Right ventricle myocardium superior (tissue), 1 donor: ENCODE results near the gene DOCK3. TPM values are rescaled to one million over a fixed set of nuclear protein-coding genes. Genes with fewer than 3 reads are reported as not detected.
"Not testable (repeated sequence)": the region's sequence is repeated elsewhere in the genome, so short reads cannot be mapped to it uniquely, and the experiment has no call there.

Experiments
- ATAC-seq: fragments of 200-7000 bp; cut with Tn5 transposase; one replicate; pipeline ENCODE4 v1.9.1; 2020; ENCODE audit warnings: mild to moderate bottlenecking; ENCODE audit not compliant: poor library complexity
- DNase-seq: peaks from one replicate; pipeline ENCODE4 v3.0.0-alpha.2; 2020
- intact Hi-C: fragments of 100-400 bp; cut with DNase I; formaldehyde crosslinking; loops from one replicate; pipeline ENCODE4 v1.11.2; 2022
- total RNA-seq: library from RNA; stranded (reverse); fragmentation: NEBNext Ultra II Directional; extraction: Animal tissue kit (Norgen Biotek cat#: 25700); gene quantifications from one replicate; pipeline ENCODE4 v1.2.1, GENCODE V29; 2021
- donor health status: DM: no; HTN: yes; CAD: no; lungs with severe emphysema.

DOCK3 gene
- total RNA-seq, 1 donor from 2014 or later: 3.6 TPM

GRCh38 chr3:51199296-51199695 is 524.6 kb downstream of the DOCK3 start:
- intact Hi-C loops, ATAC-seq, DNase-seq: not testable (repeated sequence)

DNA sequence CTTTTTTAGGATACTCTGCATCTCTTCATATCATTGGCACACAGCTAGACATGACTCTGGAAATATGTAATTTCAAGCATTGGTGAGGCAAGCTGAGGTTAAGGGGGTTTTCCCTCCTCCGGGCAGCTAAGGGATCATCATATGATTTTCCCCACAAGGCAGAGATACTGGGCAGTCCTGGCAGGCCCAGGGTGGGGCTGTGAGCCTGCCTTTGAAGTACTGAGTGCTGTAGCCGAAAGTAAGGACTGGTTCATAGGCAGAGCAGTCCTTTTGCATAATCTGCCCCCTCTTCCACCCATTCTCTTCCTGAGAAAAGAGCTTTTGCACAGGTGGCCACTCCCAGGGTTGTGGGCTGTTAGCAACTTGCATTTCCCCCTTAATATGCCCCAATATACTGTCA is 541.6 kb downstream of the DOCK3 start:
- DNase-seq: no peak
- intact Hi-C loops: no loop called here
- ATAC-seq: no peak

DNA sequence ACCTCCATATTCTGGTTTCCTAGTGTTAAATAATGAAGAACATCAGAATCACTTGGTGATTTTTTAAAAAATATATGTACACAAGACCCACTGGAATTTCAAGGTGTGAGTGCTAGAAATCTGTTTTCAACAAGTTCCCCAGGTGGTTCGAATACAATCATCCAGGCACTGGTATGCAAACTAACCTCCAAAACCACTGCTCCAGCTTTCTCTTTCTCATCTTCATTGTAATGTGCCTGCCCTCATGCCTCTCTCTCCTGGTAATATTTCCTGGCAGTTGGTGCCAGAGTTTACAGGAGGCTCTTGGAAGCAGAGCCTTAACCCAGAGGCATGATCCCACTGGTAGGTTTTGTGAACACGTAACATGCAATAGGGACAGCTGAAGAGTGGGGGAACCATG is 547.2 kb downstream of the DOCK3 start:
- intact Hi-C loops: no loop called here
- ATAC-seq: no peak
- no peak for DNase-seq

DNA sequence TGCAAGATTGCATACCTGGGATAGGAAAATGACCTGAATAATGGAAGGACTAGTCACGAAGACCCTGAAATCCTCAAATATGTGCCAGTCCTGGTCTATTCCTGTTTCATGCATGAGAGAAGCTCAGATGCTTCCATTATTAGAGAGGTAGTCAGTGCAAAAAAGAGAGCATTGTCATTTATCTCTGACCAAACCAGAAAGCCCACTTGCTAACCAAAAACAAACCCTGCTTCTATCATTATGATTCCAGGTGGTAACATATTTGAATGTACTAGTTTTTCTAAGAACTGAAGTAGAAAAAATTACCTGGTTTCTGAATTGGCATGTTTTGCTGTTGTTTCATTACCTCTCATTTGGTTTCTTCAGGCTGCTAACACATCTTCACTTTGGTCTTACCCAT is 549.6 kb downstream of the DOCK3 start:
- DNase-seq (no peak), ATAC-seq (no peak)
- intact Hi-C loops: no loop called here

DNA sequence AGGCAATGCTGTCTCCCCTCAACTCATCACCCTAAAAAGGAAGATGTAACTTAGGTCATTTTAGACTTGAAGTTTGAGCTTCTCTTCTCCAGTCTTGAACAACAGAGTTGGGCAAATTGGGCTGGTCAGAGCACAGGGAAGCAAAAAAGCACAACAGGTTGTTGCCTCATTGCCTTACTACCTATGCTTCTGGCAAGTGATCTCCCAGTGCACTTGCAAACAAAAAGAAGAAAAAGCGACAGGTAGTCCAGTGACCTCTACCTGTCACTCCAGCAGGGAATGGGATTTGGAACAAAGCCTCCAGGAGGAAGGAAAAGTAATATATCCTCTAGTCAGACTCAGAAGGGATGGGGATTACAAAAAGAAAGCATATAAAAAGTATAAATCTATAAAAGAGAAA is 550.1 kb downstream of the DOCK3 start:
- intact Hi-C loops: no loop called here
- ATAC-seq: no peak
- no peak for DNase-seq

DNA sequence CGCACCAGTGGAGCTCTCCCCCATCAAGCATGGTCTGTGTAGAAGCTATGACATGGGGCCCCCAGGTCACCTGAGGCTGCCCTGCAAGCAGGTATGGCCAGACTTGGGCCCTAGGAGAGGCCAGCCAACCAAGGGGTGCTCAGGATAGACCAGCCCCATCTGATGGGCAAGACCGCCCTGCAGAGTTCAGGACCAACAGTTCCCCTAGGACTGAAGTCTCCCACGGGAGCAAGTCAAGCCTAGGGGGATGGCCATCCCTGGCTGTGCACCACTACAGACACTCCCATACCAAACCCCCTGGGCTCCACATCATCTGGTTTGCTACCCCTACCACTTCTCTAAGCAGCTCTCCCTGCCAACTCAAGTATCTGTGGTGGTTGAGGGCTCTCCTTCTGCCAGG is 568.2 kb downstream of the DOCK3 start:
- intact Hi-C loops: no loop called here
- DNase-seq (no peak), ATAC-seq (no peak)

DNA sequence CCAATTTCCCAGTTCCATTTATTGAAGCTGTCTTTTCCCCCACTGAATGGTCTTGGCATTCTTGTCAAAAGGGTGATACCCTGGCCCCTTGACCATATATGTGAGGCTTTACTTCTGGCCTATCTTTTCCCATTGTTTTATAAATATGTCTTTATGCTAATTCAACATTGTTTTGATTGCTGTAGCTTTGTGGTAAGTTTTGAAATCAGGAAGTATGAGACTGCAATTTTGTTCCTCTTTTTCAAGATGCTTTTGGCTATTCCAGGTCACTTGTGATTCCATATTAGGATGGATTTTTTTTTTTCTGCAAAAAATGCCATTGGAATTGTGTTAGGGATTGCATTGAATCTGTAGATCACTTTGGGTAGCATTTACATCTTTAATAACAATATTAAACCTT is 569.2 kb downstream of the DOCK3 start:
- no peak for DNase-seq
- intact Hi-C loops: no loop called here
- ATAC-seq: no peak

GRCh38 chr3:51245867-51246266 is 571.1 kb downstream of the DOCK3 start:
- ATAC-seq (no peak), DNase-seq (no peak)
- intact Hi-C loops: no loop called here

GRCh38 chr3:51257870-51258269 is 583.1 kb downstream of the DOCK3 start:
- intact Hi-C loops: no loop called here
- no peak for ATAC-seq

GRCh38 chr3:51264166-51264565 is 589.4 kb downstream of the DOCK3 start:
- ATAC-seq, intact Hi-C loops, DNase-seq: not testable (repeated sequence)

More at GRCh38 chr3:51257870-51258269, 583.1 kb downstream of the DOCK3 start:
- DNase-seq: no peak

- intact Hi-C loops: no loop called here
- DNase-seq (no peak), ATAC-seq (no peak)
Measured at GRCh38 chr3:51268132-51268531, 593.4 kb downstream of the DOCK3 start.

- no peak for DNase-seq
- intact Hi-C loops: no loop called here
- ATAC-seq: no peak
Measured at GRCh38 chr3:51269466-51269865, 594.7 kb downstream of the DOCK3 start.

GRCh38 chr3:51270559-51270958 is 595.8 kb downstream of the DOCK3 start:
- intact Hi-C loops: no loop called here
- ATAC-seq: no peak

DNA sequence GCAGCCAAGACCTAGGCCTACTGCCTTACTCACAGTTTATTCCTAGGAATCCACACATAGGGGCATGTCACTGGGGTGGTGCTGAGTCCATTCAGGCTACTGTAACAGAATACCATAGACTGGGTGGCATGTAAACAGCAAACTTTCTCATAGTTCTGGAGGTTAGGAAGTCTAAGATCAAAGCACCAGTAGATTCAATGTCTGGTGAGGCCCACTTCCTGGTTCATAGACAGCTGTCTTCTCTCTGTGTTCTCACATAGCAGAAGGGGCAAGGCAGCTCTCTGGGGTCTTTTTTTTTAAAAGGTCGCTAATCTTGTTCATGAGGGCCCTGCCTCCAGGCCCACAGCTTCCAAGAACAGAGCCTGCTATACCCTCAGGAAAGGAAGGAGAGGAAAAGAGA is 596.4 kb downstream of the DOCK3 start:
- intact Hi-C loops: no loop called here
- ATAC-seq (no peak), DNase-seq (no peak)

More at GRCh38 chr3:51270559-51270958, 595.8 kb downstream of the DOCK3 start:
- no peak for DNase-seq

DNA sequence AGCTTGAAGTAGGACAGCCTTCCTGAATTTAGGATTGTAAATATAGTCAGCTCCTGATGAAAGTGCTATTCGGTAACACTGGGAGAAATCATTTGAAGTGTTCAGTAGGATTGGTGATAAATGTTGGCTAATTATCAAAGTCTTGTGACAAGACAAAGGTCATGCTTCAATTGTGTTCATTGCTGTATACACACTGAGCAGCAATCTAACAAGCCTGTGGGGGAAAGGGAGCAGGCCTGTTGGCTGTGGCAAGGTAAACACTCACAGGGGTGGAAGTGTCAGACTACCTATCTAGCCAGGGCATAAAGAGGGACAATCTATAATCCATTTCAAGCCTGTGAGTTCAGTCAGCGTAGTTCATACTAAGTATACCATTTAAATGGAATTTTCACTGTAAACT is 599.3 kb downstream of the DOCK3 start:
- intact Hi-C loops: no loop called here
- ATAC-seq (no peak), DNase-seq (no peak)

- DNase-seq: no peak
- ATAC-seq: no peak
- intact Hi-C loops: no loop called here
Measured at GRCh38 chr3:51275111-51275805, 600.5 kb downstream of the DOCK3 start.

GRCh38 chr3:51276046-51276445 is 601.3 kb downstream of the DOCK3 start:
- ATAC-seq (no peak), DNase-seq (no peak)
- intact Hi-C loops: no loop called here

- intact Hi-C loops: no loop called here
- DNase-seq (no peak), ATAC-seq (no peak)
Measured at GRCh38 chr3:51279448-51279847, 604.7 kb downstream of the DOCK3 start.

DNA sequence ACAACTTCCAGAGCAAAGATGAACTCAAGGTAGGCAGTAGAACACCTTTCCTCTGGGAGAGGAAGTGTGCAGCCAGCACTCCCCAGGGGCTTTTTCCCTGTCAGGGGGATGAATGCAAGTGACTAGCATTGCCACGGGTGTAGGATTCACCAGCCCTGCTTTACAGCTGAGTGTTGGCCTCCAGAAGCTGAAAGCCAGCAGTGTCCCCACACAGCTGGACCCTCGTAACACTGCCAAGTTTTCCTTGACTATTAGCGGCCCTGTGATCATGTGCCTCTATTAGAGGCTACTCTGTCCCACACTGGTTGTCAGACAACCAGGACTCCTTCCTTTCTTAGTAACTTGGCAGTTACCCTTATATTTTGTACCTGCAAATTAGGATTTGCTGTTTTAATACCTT is 605.4 kb downstream of the DOCK3 start:
- DNase-seq: no peak
- no peak for ATAC-seq
- intact Hi-C loops: no loop called here

GRCh38 chr3:51282931-51283330 is 608.2 kb downstream of the DOCK3 start:
- intact Hi-C loops: no loop called here
- no peak for ATAC-seq
- no peak for DNase-seq

DNA sequence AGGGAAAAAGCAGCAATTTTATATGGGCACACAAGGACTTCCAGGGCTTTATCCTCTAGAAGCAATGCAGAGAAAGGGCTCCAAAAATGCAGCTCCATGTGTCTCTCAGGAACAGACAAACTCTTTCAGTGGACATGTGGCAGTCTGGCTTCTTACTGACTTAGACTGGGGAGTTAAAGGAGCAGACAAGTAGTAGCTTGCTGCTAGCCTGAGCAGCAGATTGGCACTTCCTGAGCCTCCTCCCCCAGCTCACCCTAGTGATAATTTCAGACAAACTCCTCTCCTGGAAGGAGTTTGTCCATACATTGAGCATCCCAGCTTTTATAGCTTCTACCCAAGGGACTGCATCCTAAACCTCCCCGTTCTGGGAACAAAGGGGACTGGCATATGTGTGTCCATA is 608.7 kb downstream of the DOCK3 start:
- DNase-seq: no peak
- intact Hi-C loops: no loop called here
- ATAC-seq: no peak
